Memory B cell (primary cell): ENCODE measurements around the gene GFRA1.
"Not testable (repeated sequence)": the region's sequence is repeated elsewhere in the genome, so short reads cannot be mapped to it uniquely, and the experiment has no call there.

Experiments used
- ATAC-seq: fragments of 150-1000 bp; cut with Tn5 transposase; 2 replicates; pipeline ENCODE4 v1.10.0; 2021; ENCODE audit warnings: low read depth, mild to moderate bottlenecking, moderate library complexity
- DNase-seq, 2 donors: peaks; one replicate each; pipeline ENCODE4 v3.0.0; 2022; ENCODE audit warnings: low spot score in 2 of 2
- H3K27ac Mint-ChIP-seq: one replicate; pipeline ENCODE4 v1.8.0; 2022; ENCODE audit warnings: mild to moderate bottlenecking, moderate library complexity, mixed read lengths
- H3K27me3 Mint-ChIP-seq: one replicate; pipeline ENCODE4 v1.8.0; 2022; ENCODE audit warnings: mixed read lengths
- H3K36me3 Mint-ChIP-seq: one replicate; pipeline ENCODE4 v1.8.0; 2022; ENCODE audit warnings: mild to moderate bottlenecking, mixed read lengths
- H3K4me1 Mint-ChIP-seq: one replicate; pipeline ENCODE4 v1.8.0; 2022; ENCODE audit warnings: mixed read lengths
- H3K4me3 Mint-ChIP-seq: one replicate; pipeline ENCODE4 v1.8.0; 2022; ENCODE audit warnings: mild to moderate bottlenecking, moderate library complexity, mixed read lengths
- H3K9me3 Mint-ChIP-seq: one replicate; pipeline ENCODE4 v1.8.0; 2022; ENCODE audit warnings: mixed read lengths

GFRA1 gene

GRCh38 chr10:116055917-116056252 lies 217.1 kb downstream of the GFRA1 start:
- no peak for ATAC-seq
- H3K36me3 Mint-ChIP-seq = no peaks in the 10 kb centered on the region
- H3K27me3 Mint-ChIP-seq = no peaks in the 10 kb centered on the region
- no peak overlapping the region for H3K4me3 Mint-ChIP-seq
- no peaks in the 10 kb centered on the region for H3K4me1 Mint-ChIP-seq
- no peak for DNase-seq
- no peak overlapping the region for H3K27ac Mint-ChIP-seq
- H3K9me3 Mint-ChIP-seq = no peaks in the 10 kb centered on the region

GRCh38 chr10:116055252-116055916 lies 217.6 kb downstream of the GFRA1 start:
- H3K36me3 Mint-ChIP-seq = no peaks in the 10 kb centered on the region
- no peaks in the 10 kb centered on the region for H3K27me3 Mint-ChIP-seq
- ATAC-seq (no peak), DNase-seq (no peak)
- H3K4me3 Mint-ChIP-seq = no peak overlapping the region
- H3K4me1 Mint-ChIP-seq = no peaks in the 10 kb centered on the region
- H3K27ac Mint-ChIP-seq = no peak overlapping the region
- no peaks in the 10 kb centered on the region for H3K9me3 Mint-ChIP-seq

GRCh38 chr10:116053910-116054309 lies 219.1 kb downstream of the GFRA1 start:
- H3K4me1 Mint-ChIP-seq = no peaks in the 10 kb centered on the region
- peaks cover 6% of the 10 kb centered on the region for H3K9me3 Mint-ChIP-seq
- no peak for ATAC-seq
- H3K36me3 Mint-ChIP-seq = peaks cover 4% of the 10 kb centered on the region
- DNase-seq = no peak
- no peak overlapping the region for H3K27ac Mint-ChIP-seq
- H3K4me3 Mint-ChIP-seq = no peak overlapping the region
- H3K27me3 Mint-ChIP-seq = no peaks in the 10 kb centered on the region

- not testable (repeated sequence) for H3K9me3 Mint-ChIP-seq, H3K4me3 Mint-ChIP-seq, ATAC-seq, DNase-seq, H3K36me3 Mint-ChIP-seq, H3K27ac Mint-ChIP-seq, H3K4me1 Mint-ChIP-seq, H3K27me3 Mint-ChIP-seq
These were observed 219.8 kb downstream of the GFRA1 start for GRCh38 chr10:116053009-116053730.

- not testable (repeated sequence) for H3K4me3 Mint-ChIP-seq, H3K36me3 Mint-ChIP-seq, DNase-seq, ATAC-seq, H3K9me3 Mint-ChIP-seq, H3K27me3 Mint-ChIP-seq, H3K27ac Mint-ChIP-seq, H3K4me1 Mint-ChIP-seq
These were observed 220.5 kb downstream of the GFRA1 start for GRCh38 chr10:116052522-116052921.

- no peak for ATAC-seq
- no peak overlapping the region for H3K27ac Mint-ChIP-seq
- no peaks in the 10 kb centered on the region for H3K27me3 Mint-ChIP-seq
These were observed 223.1 kb downstream of the GFRA1 start for GRCh38 chr10:116049974-116050304.

GRCh38 chr10:116049158-116049973 lies 223.6 kb downstream of the GFRA1 start:
- H3K36me3 Mint-ChIP-seq = peaks cover 4% of the 10 kb centered on the region
- no peaks in the 10 kb centered on the region for H3K27me3 Mint-ChIP-seq
- no peak overlapping the region for H3K27ac Mint-ChIP-seq
- no peak for ATAC-seq
- DNase-seq = no peak
- peaks cover 6% of the 10 kb centered on the region for H3K9me3 Mint-ChIP-seq
- H3K4me1 Mint-ChIP-seq = no peaks in the 10 kb centered on the region
- H3K4me3 Mint-ChIP-seq = no peak overlapping the region

More at GRCh38 chr10:116049974-116050304, 223.1 kb downstream of the GFRA1 start:
- Mint-ChIP-seq H3K9me3 (peaks cover 6% of the 10 kb centered on the region), H3K4me3 (no peak overlapping the region), H3K4me1 (no peaks in the 10 kb centered on the region), H3K36me3 (peaks cover 4% of the 10 kb centered on the region)
- DNase-seq = no peak

GRCh38 chr10:116045366-116046356 lies 227.3 kb downstream of the GFRA1 start:
- DNase-seq (no peak), ATAC-seq (no peak)
- Mint-ChIP-seq H3K27me3 (no peaks in the 10 kb centered on the region), H3K4me3 (no peak overlapping the region), H3K36me3 (peaks cover 4% of the 10 kb centered on the region), H3K4me1 (no peaks in the 10 kb centered on the region), H3K27ac (no peak overlapping the region), H3K9me3 (peaks cover 7% of the 10 kb centered on the region)

- DNase-seq (no peak), ATAC-seq (no peak)
- Mint-ChIP-seq H3K9me3 (peaks cover 7% of the 10 kb centered on the region), H3K27ac (no peak overlapping the region), H3K36me3 (peaks cover 4% of the 10 kb centered on the region), H3K4me1 (no peaks in the 10 kb centered on the region), H3K27me3 (no peaks in the 10 kb centered on the region), H3K4me3 (no peak overlapping the region)
These were observed 228.2 kb downstream of the GFRA1 start for GRCh38 chr10:116044801-116045248.

- no peaks in the 10 kb centered on the region for H3K4me1 Mint-ChIP-seq
- no peak overlapping the region for H3K4me3 Mint-ChIP-seq
- no peak for ATAC-seq
- no peak overlapping the region for H3K27ac Mint-ChIP-seq
- H3K36me3 Mint-ChIP-seq = no peaks in the 10 kb centered on the region
- H3K27me3 Mint-ChIP-seq = no peaks in the 10 kb centered on the region
- DNase-seq = no peak
- H3K9me3 Mint-ChIP-seq = peaks cover 1% of the 10 kb centered on the region
These were observed 229.1 kb downstream of the GFRA1 start for GRCh38 chr10:116043861-116044260.

- no peak overlapping the region for H3K27ac Mint-ChIP-seq
- DNase-seq (no peak), ATAC-seq (no peak)
- H3K27me3 Mint-ChIP-seq = no peaks in the 10 kb centered on the region
- H3K9me3 Mint-ChIP-seq = peaks cover 1% of the 10 kb centered on the region
- no peak overlapping the region for H3K4me3 Mint-ChIP-seq
- no peaks in the 10 kb centered on the region for H3K4me1 Mint-ChIP-seq
- H3K36me3 Mint-ChIP-seq = no peaks in the 10 kb centered on the region
These were observed 229.7 kb downstream of the GFRA1 start for GRCh38 chr10:116043304-116043703.

GRCh38 chr10:116041948-116042347 lies 231.1 kb downstream of the GFRA1 start:
- Mint-ChIP-seq H3K27me3 (no peaks in the 10 kb centered on the region), H3K4me3 (no peak overlapping the region), H3K36me3 (no peaks in the 10 kb centered on the region), H3K27ac (no peak overlapping the region), H3K4me1 (no peaks in the 10 kb centered on the region), H3K9me3 (peaks cover 1% of the 10 kb centered on the region)
- ATAC-seq = no peak
- no peak for DNase-seq

GRCh38 chr10:116039612-116040011 lies 233.4 kb downstream of the GFRA1 start:
- H3K4me3 Mint-ChIP-seq = no peak overlapping the region
- H3K9me3 Mint-ChIP-seq = peaks cover 1% of the 10 kb centered on the region

More at GRCh38 chr10:116039612-116040011, 233.4 kb downstream of the GFRA1 start:
- ATAC-seq (no peak), DNase-seq (no peak)
- H3K36me3 Mint-ChIP-seq = no peaks in the 10 kb centered on the region
- H3K27me3 Mint-ChIP-seq = no peaks in the 10 kb centered on the region
- no peaks in the 10 kb centered on the region for H3K4me1 Mint-ChIP-seq
- no peak overlapping the region for H3K27ac Mint-ChIP-seq
